Activated T-helper 1 cell treated with Interleukin-2 at 50 U/mL for 16 hours (primary cell): ENCODE data around the gene SIGLEC5.
A peak's percentile ranks its signal among the peaks of the same experiment; 100 is the strongest.

ENCODE experiments used
- DNase-seq: peaks from one replicate; pipeline ENCODE4 v3.0.0-alpha.2; 2020; ENCODE audit warnings: low read depth

SIGLEC5 gene

DNA sequence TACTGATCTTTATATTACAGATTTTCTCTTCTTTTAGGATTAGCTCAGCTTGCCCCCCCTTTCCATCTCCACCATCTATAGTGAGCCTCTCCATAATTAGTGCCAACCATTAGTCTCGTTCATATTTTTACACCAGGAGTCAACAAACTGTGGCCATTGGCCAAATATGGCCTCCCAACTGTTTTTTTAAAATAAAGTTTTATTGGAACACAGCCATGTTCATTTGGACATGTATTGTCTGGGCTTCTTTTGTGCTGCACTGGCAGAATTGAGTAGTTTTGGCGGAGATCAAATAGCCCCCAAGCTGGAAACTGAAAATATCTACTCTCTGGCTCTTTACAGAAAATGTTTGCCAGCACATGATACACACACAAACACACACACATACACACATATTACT is 40.7 kb downstream of the SIGLEC5 start:
- no peak for DNase-seq

GRCh38 chr19:51587264-51588191 is 42.7 kb downstream of the SIGLEC5 start:
- DNase-seq: no peak

DNA sequence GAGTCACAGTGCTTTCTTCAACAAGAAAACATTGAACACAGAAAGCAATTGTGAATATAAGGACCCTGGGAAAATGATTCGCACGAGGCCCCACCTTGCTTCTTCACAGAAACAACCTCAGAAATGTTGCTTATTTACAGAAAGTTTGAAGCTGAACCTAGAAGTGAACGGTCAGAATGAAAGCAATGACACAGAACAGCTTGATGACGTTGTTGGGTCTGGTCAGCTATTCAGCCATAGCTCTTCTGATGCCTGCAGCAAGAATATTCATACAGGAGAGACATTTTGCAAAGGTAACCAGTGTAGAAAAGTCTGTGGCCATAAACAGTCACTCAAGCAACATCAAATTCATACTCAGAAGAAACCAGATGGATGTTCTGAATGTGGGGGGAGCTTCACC is 43.4 kb downstream of the SIGLEC5 start:
- no peak for DNase-seq

- no peak for DNase-seq
Observed at GRCh38 chr19:51586103-51586728, 44.0 kb downstream of the SIGLEC5 start.

DNA sequence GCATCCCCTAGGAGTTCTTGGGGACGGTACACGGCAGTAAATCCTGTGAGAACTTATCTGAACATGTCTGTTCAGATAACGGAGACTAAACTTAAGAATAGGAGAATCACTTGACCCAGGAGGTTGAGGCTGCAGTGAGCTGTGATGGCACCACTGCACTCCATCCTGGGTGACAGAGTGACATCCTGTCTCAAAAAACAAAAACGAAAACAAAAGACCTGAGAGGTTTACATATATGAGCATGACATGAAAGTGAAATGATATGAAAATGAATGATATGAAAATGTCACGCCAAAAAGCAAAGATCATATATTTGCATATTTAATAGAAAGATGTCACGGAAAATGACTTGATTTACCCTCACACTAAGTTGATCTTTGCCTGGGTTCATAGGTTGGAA is 53.4 kb downstream of the SIGLEC5 start:
- DNase-seq: no peak

- no peak for DNase-seq
Observed at GRCh38 chr19:51573331-51573730, 56.9 kb downstream of the SIGLEC5 start.

GRCh38 chr19:51572908-51573307 is 57.3 kb downstream of the SIGLEC5 start:
- no peak for DNase-seq

- no peak for DNase-seq
Observed at GRCh38 chr19:51572410-51572809, 57.8 kb downstream of the SIGLEC5 start.

DNA sequence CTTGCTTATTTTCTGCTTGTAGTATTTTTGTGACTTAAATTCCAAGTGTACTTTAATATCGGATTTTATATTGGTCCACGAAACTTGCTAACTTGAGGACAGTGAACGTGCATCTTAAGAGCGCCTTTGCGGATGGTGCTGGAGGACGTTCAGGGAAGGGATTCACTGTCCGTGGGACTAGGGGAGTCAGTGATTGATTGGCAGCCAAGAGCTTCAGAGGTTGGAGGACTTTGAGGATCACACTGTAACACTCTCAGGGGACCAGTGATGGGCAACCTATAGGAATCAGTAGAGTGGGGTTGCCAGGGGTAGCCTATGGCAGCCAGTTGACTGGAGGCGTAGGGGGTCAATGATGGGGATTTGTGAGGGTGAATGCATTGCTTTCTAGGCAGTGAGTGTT is 58.6 kb downstream of the SIGLEC5 start:
- no peak for DNase-seq

DNA sequence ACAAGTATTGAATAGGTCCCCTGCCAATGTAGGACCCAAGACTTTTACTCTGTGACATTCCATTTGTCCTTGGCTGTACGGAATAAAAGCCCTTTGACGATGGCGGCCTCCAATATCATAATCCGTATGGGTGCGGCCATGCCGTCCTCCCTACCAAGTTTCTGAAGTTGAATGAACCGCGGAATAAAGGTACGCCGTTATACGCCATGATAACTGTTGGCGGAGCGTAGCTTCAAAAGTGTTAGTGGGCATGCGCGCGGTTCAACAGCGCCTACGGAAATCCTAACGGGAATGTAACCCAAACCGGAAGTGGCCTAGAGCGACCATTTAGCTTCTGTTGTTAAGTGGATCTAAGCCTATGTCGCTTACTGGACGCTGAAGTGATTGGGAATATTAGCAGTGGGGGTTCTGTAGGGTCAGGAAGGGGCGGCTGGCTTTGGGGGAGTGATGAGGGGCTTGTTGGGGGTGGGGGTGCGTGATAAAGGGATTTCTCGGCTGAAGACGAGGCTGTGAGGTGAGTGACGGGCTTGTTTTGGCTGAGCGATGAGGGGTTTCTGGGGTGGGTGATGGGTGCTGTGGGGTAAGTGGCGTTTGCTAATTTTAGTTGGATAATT is 59.1 kb downstream of the SIGLEC5 start, which contains the start of gene ZNF175:
ZNF175 (plus strand) TSS at position 322 of the 614 bp plus-strand sequence. CDS start 2,047 bp downstream, outside the sequence.
- peak; percentile 73 for DNase-seq

- no peak for DNase-seq
Observed at GRCh38 chr19:51568456-51568855, 61.7 kb downstream of the SIGLEC5 start.

GRCh38 chr19:51567583-51567982 is 62.6 kb downstream of the SIGLEC5 start:
- no peak for DNase-seq

DNA sequence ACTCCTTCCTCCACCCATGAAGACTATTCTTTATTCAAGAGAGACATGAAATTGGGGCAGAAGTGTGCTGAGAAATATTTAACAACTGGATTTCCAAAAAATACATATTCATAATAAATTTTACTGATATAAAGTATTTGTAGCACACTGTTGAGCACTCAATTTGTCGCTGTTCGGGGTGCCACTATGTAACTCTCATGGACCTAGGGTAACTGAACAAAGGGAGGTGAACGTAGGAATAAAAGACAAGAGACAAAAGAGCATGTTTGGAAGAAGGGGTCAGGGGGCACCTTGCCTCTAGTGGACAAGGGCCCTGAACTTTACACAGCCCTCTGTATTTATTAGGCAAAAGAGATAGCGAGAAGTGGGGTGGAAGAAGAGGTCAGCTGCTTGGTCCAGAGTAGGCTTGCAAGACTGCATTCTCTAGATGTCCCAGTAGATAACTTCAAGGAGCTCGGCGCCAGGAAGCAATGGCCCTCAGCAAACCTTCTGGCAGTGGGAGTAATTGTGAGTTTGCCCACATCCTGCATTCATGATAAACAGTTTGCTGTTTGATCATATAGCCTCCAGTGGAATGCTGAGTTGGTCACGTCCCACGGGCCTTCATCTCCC is 63.6 kb downstream of the SIGLEC5 start:
- DNase-seq: no peak

- DNase-seq: no peak
Observed at GRCh38 chr19:51565583-51565982, 64.6 kb downstream of the SIGLEC5 start.

DNA sequence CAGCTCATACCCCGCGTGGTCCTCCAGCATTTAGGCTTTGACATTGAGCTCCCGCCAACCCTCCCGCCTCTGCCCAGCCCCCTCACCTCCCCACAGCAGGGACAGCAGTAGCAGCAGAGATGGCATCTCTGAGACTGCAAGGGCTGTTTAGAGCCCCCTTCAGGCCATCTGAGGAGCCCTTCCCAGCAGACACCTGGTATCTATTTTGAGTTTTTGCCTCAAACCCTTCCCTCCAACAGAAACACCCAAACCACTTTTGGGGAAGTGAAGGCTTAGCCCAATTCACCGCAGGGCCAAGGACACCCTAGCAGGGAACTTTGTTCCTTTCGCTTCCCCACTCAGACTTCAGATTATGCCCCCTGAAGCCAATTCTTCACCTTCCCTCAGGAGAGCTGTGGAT is 65.4 kb downstream of the SIGLEC5 start:
- no peak for DNase-seq
